Thyroid gland (tissue), 4 donors: ENCODE measurements around the gene AFAP1.

ENCODE experiments used
- POLR2A ChIP-seq, 2 donors: fragments of 450-650 bp; IDR thresholded peaks; one replicate each; pipeline ENCODE4 v1.6.1; 2017; ENCODE audit warnings: antibody characterized with exemption in 2 of 2, mild to moderate bottlenecking in 2 of 2, moderate library complexity in 1 of 2
- TF ChIP-seq, protein P1 (sequence below), 6 experiments: fragments of 200-600 bp in 3 of 6; fragments of 450-650 bp in 3 of 6; sonication (generic) in 3 of 6; IDR thresholded peaks; one replicate each; pipeline ENCODE4 v1.5.1; 2016 to 2019; ENCODE audit warnings: antibody characterized with exemption in 6 of 6, mild to moderate bottlenecking in 2 of 6, inconsistent platforms in 1 of 6, moderate library complexity in 1 of 6

DNA sequence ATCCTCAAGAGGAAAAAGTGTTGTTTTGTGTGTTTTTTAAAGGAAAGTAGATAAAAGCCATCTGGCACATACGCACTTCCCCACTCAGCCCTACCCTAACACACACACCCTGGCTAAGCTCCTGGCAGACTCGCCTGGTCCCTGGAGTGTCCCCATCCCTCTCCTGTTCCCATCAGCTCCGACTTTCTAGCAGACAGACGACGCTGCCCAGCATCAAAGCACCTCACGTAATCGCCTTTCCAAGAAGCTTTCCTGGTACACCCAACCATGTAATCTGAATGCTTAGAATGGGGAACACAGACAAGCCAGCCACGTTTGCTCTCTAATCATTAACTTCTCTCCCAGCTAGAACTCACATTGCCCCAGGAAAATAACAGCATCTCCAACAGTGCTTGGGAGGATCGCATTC, 116.2 kb downstream of the AFAP1 start:
- TF ChIP-seq, protein P1, sequence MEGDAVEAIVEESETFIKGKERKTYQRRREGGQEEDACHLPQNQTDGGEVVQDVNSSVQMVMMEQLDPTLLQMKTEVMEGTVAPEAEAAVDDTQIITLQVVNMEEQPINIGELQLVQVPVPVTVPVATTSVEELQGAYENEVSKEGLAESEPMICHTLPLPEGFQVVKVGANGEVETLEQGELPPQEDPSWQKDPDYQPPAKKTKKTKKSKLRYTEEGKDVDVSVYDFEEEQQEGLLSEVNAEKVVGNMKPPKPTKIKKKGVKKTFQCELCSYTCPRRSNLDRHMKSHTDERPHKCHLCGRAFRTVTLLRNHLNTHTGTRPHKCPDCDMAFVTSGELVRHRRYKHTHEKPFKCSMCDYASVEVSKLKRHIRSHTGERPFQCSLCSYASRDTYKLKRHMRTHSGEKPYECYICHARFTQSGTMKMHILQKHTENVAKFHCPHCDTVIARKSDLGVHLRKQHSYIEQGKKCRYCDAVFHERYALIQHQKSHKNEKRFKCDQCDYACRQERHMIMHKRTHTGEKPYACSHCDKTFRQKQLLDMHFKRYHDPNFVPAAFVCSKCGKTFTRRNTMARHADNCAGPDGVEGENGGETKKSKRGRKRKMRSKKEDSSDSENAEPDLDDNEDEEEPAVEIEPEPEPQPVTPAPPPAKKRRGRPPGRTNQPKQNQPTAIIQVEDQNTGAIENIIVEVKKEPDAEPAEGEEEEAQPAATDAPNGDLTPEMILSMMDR (IDR thresholded peaks at IDR 0.05) = no peak
- no peak for TF ChIP-seq POLR2A (IDR thresholded peaks at IDR 0.05)
